SJSA1 (cell line): ENCODE results near the gene SWT1. TPM values are rescaled to one million over a fixed set of nuclear protein-coding genes. Genes with fewer than 3 reads are reported as not detected.

Experiments
- DNase-seq, 2 experiments: peaks; one replicate each; pipeline ENCODE4 v3.0.0-alpha.2; 2015 to 2020; ENCODE audit warnings: low spot score in 2 of 2, low read depth in 1 of 2
- H3K27ac ChIP-seq: fragments of 250-450 bp; sonication (Bioruptor Pico); 2 replicates; pipeline ENCODE4 v1.5.1; 2020; ENCODE audit warnings: mild to moderate bottlenecking, moderate library complexity
- H3K27me3 ChIP-seq: fragments of 250-450 bp; sonication (Bioruptor Pico); replicated peaks from 2 replicates; pipeline ENCODE4 v1.5.1; 2020; ENCODE audit warnings: mild to moderate bottlenecking, moderate library complexity
- H3K36me3 ChIP-seq: fragments of 250-450 bp; sonication (Bioruptor Pico); 2 replicates; pipeline ENCODE4 v1.5.1; 2020; ENCODE audit warnings: mild to moderate bottlenecking
- H3K4me1 ChIP-seq: fragments of 250-450 bp; sonication (Bioruptor Pico); replicated peaks from 2 replicates; pipeline ENCODE4 v1.6.1; 2021; ENCODE audit warnings: mild to moderate bottlenecking
- H3K4me3 ChIP-seq: fragments of 250-450 bp; sonication (Bioruptor Pico); 2 replicates; pipeline ENCODE4 v1.5.1; 2020; ENCODE audit warnings: mild to moderate bottlenecking
- H3K9me3 ChIP-seq: fragments of 250-450 bp; sonication (Bioruptor Pico); replicated peaks from 2 replicates; pipeline ENCODE4 v1.5.1; 2020; ENCODE audit warnings: mild to moderate bottlenecking
- total RNA-seq: library from RNA; depleted of rRNA; stranded (reverse); fragments of >200 nt; shearing (Covaris generic); gene quantifications from 2 replicates; pipeline ENCODE4 v1.2.3, GENCODE V29; 2014

Gene SWT1
- total RNA-seq, 1 experiment from 2014 or later = 1.5 TPM

DNA sequence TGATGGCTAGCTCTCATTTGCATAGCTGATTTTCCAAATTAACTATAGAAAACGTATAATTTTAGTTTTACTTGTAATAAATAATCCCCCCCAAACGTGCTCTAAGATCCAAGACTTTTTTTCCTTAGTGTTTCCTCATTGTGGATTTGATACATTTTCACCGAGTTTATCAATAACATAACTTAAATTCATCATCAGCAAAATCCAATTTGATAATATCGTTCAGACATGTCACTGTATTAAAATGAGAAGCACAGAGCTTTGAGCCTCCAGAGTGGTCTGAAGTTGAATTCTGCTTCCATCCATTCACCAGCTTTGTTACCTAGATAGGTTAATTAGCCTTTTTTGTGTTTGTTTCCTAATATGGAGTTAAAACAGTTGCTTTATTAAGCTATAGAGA, 108.3 kb downstream of the SWT1 start:
- no peaks in the 10 kb centered on the region for H3K27me3 ChIP-seq
- no peaks in the 10 kb centered on the region for H3K36me3 ChIP-seq
- H3K27ac ChIP-seq = no peak overlapping the region
- DNase-seq = no peak
- no peaks in the 10 kb centered on the region for H3K4me1 ChIP-seq
- no peak overlapping the region for H3K4me3 ChIP-seq
- no peaks in the 10 kb centered on the region for H3K9me3 ChIP-seq

DNA sequence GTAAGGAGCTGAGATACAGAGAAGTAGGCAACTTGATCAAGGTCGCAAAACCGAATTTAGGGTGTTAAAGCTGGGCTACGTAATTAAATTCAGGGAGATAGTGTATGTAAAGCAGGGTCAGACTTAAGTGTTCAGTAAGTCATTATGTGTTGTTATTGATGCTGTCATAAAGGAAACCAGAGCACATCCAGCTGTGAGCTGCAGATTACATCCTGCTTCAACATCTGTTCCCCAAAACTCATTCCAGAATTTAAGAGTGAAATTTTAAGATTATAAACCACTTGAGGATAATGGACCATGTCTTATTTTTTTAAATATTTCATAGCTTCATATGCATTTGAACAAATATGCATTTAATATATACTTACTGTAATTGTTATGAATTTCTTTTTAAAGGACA, 110.3 kb downstream of the SWT1 start:
- Histone ChIP-seq H3K27me3 (no peaks in the 10 kb centered on the region), H3K9me3 (no peaks in the 10 kb centered on the region), H3K4me3 (no peak overlapping the region), H3K27ac (no peak overlapping the region), H3K36me3 (no peaks in the 10 kb centered on the region), H3K4me1 (no peaks in the 10 kb centered on the region)
- no peak for DNase-seq

DNA sequence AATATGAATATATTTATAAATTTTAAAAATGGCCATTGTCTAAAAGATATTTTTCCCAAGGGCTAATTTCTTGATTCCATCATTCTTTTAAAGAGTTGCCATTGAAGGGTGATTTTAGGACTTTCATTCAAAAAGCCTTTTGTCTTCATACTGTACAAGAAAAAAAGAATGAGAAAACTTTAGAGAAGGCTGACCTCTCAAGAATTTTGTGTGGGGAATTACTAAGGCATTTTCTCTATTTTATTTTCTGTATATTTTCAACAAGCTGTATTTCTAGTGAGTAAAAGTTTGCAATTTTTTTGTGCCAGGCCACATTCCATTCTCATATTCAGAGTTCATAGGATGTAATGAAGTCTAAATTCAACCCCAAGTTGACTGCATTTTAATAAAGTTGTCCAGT, 110.7 kb downstream of the SWT1 start:
- Histone ChIP-seq H3K36me3 (no peaks in the 10 kb centered on the region), H3K27ac (no peak overlapping the region), H3K27me3 (no peaks in the 10 kb centered on the region)

DNA sequence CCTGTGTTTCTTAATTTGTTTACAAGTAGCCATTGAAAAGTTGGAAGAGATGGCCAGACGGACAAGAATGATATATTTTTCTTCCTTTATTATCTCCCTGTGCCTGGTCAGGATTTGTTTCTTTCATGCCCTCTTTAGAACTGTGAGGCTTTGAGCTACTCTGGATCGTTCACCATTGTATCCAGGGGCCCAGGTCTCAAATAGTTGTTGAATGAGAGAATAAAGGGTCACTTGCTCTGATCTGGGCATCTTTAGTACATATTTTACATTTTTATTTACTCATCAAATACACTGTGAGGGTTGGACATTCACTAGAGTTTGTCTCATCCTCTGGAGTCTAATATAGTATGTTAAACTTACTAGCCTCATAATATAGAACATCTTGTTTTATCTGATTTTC, 111.4 kb downstream of the SWT1 start:
- no peak overlapping the region for H3K27ac ChIP-seq
- no peaks in the 10 kb centered on the region for H3K9me3 ChIP-seq
- H3K4me3 ChIP-seq = no peak overlapping the region
- H3K4me1 ChIP-seq = no peaks in the 10 kb centered on the region
- DNase-seq = no peak
- no peaks in the 10 kb centered on the region for H3K36me3 ChIP-seq
- H3K27me3 ChIP-seq = no peaks in the 10 kb centered on the region

More for the DNA sequence above, 110.7 kb downstream of the SWT1 start:
- no peaks in the 10 kb centered on the region for H3K9me3 ChIP-seq
- DNase-seq = no peak
- H3K4me3 ChIP-seq = no peak overlapping the region
- no peaks in the 10 kb centered on the region for H3K4me1 ChIP-seq

DNA sequence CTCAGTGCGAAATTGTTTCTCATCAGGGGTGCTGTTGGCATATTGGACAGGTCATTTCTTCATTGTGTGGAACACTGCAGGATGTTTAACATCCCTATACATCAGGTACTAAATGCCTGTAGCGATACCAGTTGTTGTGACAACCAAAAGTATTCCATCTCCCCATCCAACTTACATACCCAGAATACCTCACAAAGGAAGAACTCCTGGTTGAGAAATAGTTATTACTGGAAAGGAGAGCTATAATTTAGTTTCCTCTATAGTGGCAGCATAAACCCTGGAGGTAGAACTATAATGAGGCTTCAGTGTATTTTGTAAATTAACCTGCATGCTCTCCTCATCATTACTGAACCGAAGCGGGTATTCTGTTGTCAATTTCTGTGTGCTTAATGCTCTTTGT, 115.0 kb downstream of the SWT1 start:
- Histone ChIP-seq H3K4me3 (no peak overlapping the region), H3K27me3 (no peaks in the 10 kb centered on the region), H3K4me1 (no peaks in the 10 kb centered on the region), H3K27ac (no peak overlapping the region), H3K9me3 (no peaks in the 10 kb centered on the region), H3K36me3 (no peaks in the 10 kb centered on the region)
- no peak for DNase-seq

DNA sequence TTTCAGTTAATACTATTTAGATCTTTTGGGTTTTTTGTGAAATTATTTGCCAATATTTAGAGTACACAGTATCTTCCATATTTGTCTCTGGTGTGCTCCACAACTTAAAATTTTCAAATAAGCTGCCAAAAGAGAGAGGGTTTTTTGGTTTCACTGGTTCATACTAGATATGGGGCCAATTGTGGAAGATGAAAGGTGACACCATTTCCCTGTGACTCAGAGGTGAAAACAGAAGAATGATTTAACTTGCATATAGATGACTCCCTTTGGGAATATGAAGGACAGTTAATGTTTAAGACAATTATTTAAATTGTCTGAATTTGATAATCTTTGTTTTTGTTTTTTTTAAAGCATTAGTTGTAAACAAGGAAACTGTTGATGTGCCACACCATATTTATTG, 122.6 kb downstream of the SWT1 start:
- Histone ChIP-seq H3K27me3 (no peaks in the 10 kb centered on the region), H3K9me3 (no peaks in the 10 kb centered on the region), H3K36me3 (no peaks in the 10 kb centered on the region), H3K4me1 (0 out of 2 replicates have a peak, but pooled peaks cover 1% of the 10 kb centered on the region), H3K27ac (no peak overlapping the region), H3K4me3 (no peak overlapping the region)
- no peak for DNase-seq

DNA sequence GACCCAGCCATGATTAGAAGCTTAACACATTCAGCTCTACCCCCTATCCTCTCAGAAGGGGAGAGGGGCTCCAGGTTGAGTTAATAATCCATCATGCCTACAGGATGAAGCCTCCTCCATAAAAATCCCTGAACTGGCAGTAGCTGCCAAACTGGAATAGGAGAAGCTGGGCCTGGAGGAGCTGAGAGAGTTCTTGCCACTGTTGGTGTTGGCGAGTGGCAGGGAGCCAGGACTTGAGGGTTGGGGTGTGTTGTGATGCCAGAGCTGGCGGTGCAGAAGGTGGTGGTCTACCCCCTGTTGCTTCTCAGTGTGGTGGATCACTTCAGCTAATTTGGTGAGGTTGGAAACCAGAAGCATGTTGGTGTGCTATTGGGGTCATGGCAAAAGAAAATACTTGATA, 123.6 kb downstream of the SWT1 start:
- DNase-seq = no peak
- Histone ChIP-seq H3K9me3 (no peaks in the 10 kb centered on the region), H3K27me3 (no peaks in the 10 kb centered on the region), H3K27ac (no peak overlapping the region), H3K36me3 (no peaks in the 10 kb centered on the region), H3K4me3 (no peak overlapping the region), H3K4me1 (0 out of 2 replicates have a peak, but pooled peaks cover 5% of the 10 kb centered on the region)

DNA sequence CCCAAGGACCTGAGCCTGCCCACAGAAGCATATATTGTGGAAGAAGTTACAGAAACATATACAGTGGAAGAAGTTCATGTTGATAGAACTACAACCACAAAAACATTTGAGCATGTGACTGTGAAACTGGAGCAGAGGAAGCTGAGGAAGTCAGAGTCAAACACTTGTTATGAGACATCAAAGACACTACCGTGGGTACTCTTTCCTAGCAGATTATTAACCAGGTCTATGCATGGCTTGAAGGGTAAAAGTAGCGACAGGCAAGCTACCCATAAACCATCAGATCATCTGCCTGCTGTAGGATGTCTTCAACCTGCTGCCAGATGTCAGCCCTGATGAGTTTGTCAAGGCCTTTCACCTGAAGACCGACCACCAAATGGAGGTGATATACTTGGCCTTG, 124.3 kb downstream of the SWT1 start:
- no peak overlapping the region for H3K4me3 ChIP-seq
- no peak overlapping the region for H3K27ac ChIP-seq
- H3K9me3 ChIP-seq = no peaks in the 10 kb centered on the region
- no peaks in the 10 kb centered on the region for H3K36me3 ChIP-seq
- H3K4me1 ChIP-seq = 0 out of 2 replicates have a peak, but pooled peaks cover 5% of the 10 kb centered on the region
- DNase-seq = no peak
- no peaks in the 10 kb centered on the region for H3K27me3 ChIP-seq

DNA sequence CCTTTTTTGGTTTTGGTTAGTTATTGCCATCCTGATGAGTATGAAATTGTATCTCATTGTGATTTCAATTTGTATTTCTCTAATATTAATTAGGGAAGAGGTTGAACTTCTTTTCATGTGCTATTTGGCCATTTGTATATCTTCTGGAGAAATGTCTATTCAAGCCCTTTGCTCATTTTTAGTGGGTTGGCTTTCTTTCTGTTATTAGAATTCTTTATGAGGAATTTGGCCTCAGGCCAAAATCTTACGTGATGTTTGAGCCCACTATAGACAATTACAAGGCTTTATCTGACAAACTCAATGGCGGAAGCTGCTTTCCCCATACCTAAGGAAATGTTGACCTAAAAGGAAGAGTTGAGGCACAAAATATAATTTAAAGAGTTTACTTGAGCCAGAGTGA, 127.1 kb downstream of the SWT1 start:
- Histone ChIP-seq H3K36me3 (no peaks in the 10 kb centered on the region), H3K4me1 (0 out of 2 replicates have a peak, but pooled peaks cover 5% of the 10 kb centered on the region), H3K27me3 (no peaks in the 10 kb centered on the region), H3K9me3 (no peaks in the 10 kb centered on the region), H3K27ac (no peak overlapping the region), H3K4me3 (no peak overlapping the region)
- DNase-seq = no peak

DNA sequence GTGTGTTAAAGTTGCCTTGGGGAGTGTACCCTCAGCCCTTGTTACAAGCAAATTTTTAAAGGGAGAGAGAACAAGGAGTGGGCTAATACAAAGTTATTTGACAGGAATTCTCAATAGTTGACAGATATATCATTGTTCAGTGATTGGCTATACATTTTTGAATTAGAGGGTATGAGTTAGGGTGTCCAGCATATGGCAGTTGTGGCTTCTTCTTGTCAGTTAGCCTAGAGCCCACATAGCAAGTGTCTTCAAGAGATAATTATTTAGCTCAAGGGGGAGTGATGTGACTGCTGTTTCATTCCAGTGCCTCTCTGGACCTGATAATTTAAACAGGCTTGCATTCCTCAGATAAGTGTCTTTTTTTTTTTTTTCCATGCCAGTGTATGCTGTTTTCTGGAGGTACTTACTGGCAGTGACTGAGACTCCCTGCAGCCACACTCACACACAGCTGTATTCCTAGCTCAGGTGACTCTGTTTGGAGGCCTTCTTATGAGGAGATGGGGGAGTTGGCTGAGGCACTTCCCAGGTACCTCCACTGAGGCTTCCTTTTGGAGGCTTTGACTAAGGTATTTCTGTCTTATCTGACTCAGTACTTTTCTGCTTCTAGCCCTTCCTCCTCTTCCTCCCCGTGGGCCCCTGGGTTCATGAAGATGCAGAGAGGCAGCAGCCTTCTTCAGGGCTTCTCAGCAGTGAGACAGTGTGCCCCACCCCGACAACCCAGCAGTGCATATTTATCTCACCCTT, 127.7 kb downstream of the SWT1 start:
- Histone ChIP-seq H3K4me1 (0 out of 2 replicates have a peak, but pooled peaks cover 5% of the 10 kb centered on the region), H3K4me3 (no peak overlapping the region), H3K9me3 (no peaks in the 10 kb centered on the region), H3K27ac (no peak overlapping the region), H3K27me3 (no peaks in the 10 kb centered on the region), H3K36me3 (no peaks in the 10 kb centered on the region)
- DNase-seq = no peak

DNA sequence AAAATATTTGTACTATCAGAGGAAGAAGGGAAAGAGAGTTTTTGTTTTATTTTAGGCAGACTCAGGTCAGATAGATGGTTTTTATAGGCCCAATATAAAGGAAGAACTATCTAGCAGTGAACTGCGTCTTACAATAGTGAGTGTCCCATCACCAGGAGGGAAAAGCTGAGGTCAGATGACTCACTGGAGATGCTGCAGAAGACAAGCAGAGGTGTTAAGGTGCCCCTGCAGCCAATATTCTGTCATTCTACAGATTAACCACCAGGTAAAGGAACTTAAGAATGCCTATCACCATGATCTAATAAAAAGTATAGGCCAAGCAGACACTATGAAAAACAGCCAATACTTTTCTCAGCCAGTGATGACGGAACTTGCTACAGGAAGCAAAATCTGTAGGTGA, 130.5 kb downstream of the SWT1 start:
- no peaks in the 10 kb centered on the region for H3K27me3 ChIP-seq
- DNase-seq = no peak
- H3K9me3 ChIP-seq = no peaks in the 10 kb centered on the region
- 0 out of 2 replicates have a peak, but pooled peaks cover 5% of the 10 kb centered on the region for H3K4me1 ChIP-seq
- H3K4me3 ChIP-seq = no peak overlapping the region
- H3K36me3 ChIP-seq = peaks cover under 1% of the 10 kb centered on the region; the same call in 1 of the 2 replicates
- no peak overlapping the region for H3K27ac ChIP-seq

DNA sequence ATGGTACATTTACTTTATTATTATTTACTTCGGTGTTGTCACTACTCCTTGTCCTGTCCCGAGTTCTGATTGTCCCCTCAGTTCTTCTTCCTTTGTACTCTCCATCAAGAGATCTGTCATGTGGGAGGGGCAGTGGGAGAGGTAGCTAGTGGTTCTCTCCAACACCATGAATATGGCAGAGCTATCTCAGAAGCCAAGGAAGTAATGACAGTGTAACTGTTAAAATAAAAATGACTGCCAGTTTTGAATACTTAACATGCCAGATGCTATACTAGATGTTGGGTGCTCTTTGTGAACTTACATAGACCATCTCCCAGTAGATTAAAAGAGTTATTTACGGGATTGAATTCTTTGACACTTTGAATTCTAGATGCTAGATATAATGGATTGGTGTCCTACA, 131.5 kb downstream of the SWT1 start:
- no peak for DNase-seq
- no peak overlapping the region for H3K4me3 ChIP-seq
- peaks cover 10% of the 10 kb centered on the region for H3K36me3 ChIP-seq
- no peaks in the 10 kb centered on the region for H3K27me3 ChIP-seq
- no peaks in the 10 kb centered on the region for H3K9me3 ChIP-seq
- H3K27ac ChIP-seq = no peak overlapping the region
- 0 out of 2 replicates have a peak, but pooled peaks cover 5% of the 10 kb centered on the region for H3K4me1 ChIP-seq

DNA sequence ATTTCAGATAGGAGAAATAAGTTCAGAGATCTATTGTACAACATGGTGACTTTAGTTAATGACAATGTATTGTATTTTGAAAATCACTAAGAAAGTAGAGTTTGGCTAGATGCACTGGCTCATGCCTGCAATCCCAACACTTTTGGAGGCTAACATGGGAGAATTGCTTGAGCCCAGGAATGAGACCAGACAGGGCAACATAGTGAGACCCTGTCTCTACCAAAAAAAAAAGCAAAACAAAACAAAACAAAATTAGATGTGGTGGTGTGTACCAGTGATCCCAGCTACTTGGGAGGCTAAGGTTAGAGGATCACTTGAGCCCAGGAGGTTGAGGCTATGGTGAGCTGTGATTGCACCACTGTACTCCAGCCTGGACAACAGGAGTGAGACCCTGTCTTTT, 132.9 kb downstream of the SWT1 start:
- H3K4me3 ChIP-seq = no peak overlapping the region
- no peak for DNase-seq
- no peaks in the 10 kb centered on the region for H3K27me3 ChIP-seq
- no peak overlapping the region for H3K27ac ChIP-seq
- H3K36me3 ChIP-seq = peaks cover 24% of the 10 kb centered on the region
- no peaks in the 10 kb centered on the region for H3K9me3 ChIP-seq
- H3K4me1 ChIP-seq = 0 out of 2 replicates have a peak, but pooled peaks cover 1% of the 10 kb centered on the region

DNA sequence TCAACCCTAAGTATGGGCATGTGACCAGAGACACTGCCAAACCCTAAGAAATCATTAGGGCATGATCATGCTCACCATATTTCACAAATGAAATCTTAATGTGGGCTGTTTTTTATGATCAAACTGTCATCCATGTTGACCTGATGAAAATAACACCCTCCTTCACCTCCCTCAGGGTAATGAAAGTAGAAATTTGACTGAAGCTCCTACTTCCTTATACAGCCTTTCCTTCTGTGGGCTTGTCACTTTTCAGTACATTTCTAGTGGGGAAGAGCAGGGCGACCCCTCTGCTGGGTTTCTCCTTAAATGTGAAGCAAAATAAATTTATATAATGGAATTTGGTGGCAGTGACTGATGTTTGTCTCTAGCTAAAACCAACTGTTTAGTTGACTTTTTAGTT, 134.2 kb downstream of the SWT1 start:
- Histone ChIP-seq H3K9me3 (no peaks in the 10 kb centered on the region), H3K27ac (no peak overlapping the region), H3K27me3 (no peaks in the 10 kb centered on the region), H3K36me3 (peaks cover 37% of the 10 kb centered on the region), H3K4me1 (no peaks in the 10 kb centered on the region), H3K4me3 (no peak overlapping the region)
- no peak for DNase-seq

DNA sequence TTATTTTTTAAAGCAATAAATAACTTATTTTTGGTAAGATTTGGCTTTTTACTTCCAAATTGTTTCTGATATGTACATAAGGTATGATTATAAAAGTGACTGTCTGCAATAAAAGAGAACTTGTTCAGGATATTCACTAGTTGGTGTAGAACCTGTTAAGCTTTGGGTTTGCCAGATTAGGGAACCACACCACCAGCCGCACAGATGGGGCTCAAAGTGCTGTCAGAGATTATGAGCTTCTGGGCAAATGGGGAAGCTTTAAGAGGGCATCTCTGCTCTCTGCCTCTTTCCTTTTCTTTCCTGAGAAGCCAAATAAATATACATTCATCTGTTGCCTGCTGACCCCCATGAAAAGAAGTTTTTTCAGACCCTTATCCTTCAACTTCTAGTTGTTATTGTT, 134.7 kb downstream of the SWT1 start:
- Histone ChIP-seq H3K4me1 (no peaks in the 10 kb centered on the region), H3K9me3 (no peaks in the 10 kb centered on the region), H3K4me3 (no peak overlapping the region), H3K27me3 (no peaks in the 10 kb centered on the region), H3K36me3 (peaks cover 42% of the 10 kb centered on the region), H3K27ac (no peak overlapping the region)
- DNase-seq = no peak
